SU-DHL-6 (cell line): ENCODE data around the gene ATN1.

Source experiments
- H2AFZ ChIP-seq: fragments of 200-600 bp; sonication (generic); 2 replicates; pipeline ENCODE4 v1.6.1; 2014; ENCODE audit warnings: low read depth, mild to moderate bottlenecking, moderate library complexity, mixed read lengths, antibody characterized with exemption, low read length; ENCODE audit not compliant: severe bottlenecking
- H3F3A ChIP-seq: fragments of 200-600 bp; shearing (Covaris generic); 2 replicates; pipeline ENCODE4 v1.6.0; 2016; ENCODE audit warnings: antibody characterized with exemption, mild to moderate bottlenecking; ENCODE audit not compliant: insufficient read depth
- H3K27ac ChIP-seq: fragments of 200-600 bp; sonication (generic); 2 replicates; pipeline ENCODE4 v1.5.1; 2016; ENCODE audit warnings: low read depth, mild to moderate bottlenecking, low read length, moderate library complexity, mixed read lengths
- H3K27me3 ChIP-seq: fragments of 200-600 bp; sonication (generic), shearing (Covaris generic); 2 replicates; pipeline ENCODE4 v1.6.0; 2014; ENCODE audit warnings: mild to moderate bottlenecking, low read length
- H3K36me3 ChIP-seq: fragments of 200-600 bp; sonication (generic); 2 replicates; pipeline ENCODE4 v1.6.1; 2014; ENCODE audit warnings: mild to moderate bottlenecking, low read length, mixed read lengths
- H3K4me2 ChIP-seq: fragments of 300-600, 200-600 bp; shearing (Covaris generic), sonication (generic); 2 replicates; pipeline ENCODE4 v1.6.0; 2014; ENCODE audit warnings: low read length, low read depth, mild to moderate bottlenecking; ENCODE audit not compliant: poor library complexity, severe bottlenecking
- H3K4me3 ChIP-seq: fragments of 200-600 bp; sonication (generic); 2 replicates; pipeline ENCODE4 v1.5.1; 2014; ENCODE audit warnings: antibody characterized with exemption, low read length, mild to moderate bottlenecking, mixed read lengths; ENCODE audit not compliant: insufficient read depth, poor library complexity, severe bottlenecking
- H3K79me2 ChIP-seq: fragments of 200-600 bp; sonication (generic); 2 replicates; pipeline ENCODE4 v1.6.1; 2014; ENCODE audit warnings: mild to moderate bottlenecking, low read length, moderate library complexity; ENCODE audit not compliant: insufficient read depth
- H3K9ac ChIP-seq: fragments of 200-600 bp; sonication (generic); 2 replicates; pipeline ENCODE4 v1.7.0; 2014; ENCODE audit warnings: mild to moderate bottlenecking, low read length
- H3K9me2 ChIP-seq: fragments of 200-600 bp; sonication (generic); replicated peaks from 2 replicates; pipeline ENCODE4 v1.6.1; 2014; ENCODE audit warnings: low read length; ENCODE audit not compliant: insufficient read depth
- H3K9me3 ChIP-seq: fragments of 200-600 bp; sonication (generic); 2 replicates; pipeline ENCODE4 v1.6.1; 2014; ENCODE audit warnings: low read length, mixed read lengths; ENCODE audit not compliant: insufficient read depth
- H4K20me1 ChIP-seq: fragments of 200-600 bp; sonication (generic); 2 replicates; pipeline ENCODE4 v1.6.1; 2014; ENCODE audit warnings: low read depth, mild to moderate bottlenecking, antibody characterized with exemption, low read length, moderate library complexity, mixed read lengths
- CTCF ChIP-seq: fragments of 200-600 bp; sonication (generic); IDR thresholded peaks from one replicate; pipeline ENCODE4 v1.5.1; 2017; ENCODE audit warnings: antibody characterized with exemption, mild to moderate bottlenecking, low read length, moderate library complexity; ENCODE audit not compliant: insufficient read depth, poor library complexity, severe bottlenecking
- EZH2phosphoT487 ChIP-seq: fragments of 200-600 bp; sonication (generic), shearing (Covaris generic); conservative IDR thresholded peaks from 2 replicates; pipeline ENCODE4 v1.6.1; 2018; ENCODE audit warnings: mild to moderate bottlenecking, antibody characterized with exemption, low read length, moderate library complexity, mixed read lengths

Gene ATN1

DNA sequence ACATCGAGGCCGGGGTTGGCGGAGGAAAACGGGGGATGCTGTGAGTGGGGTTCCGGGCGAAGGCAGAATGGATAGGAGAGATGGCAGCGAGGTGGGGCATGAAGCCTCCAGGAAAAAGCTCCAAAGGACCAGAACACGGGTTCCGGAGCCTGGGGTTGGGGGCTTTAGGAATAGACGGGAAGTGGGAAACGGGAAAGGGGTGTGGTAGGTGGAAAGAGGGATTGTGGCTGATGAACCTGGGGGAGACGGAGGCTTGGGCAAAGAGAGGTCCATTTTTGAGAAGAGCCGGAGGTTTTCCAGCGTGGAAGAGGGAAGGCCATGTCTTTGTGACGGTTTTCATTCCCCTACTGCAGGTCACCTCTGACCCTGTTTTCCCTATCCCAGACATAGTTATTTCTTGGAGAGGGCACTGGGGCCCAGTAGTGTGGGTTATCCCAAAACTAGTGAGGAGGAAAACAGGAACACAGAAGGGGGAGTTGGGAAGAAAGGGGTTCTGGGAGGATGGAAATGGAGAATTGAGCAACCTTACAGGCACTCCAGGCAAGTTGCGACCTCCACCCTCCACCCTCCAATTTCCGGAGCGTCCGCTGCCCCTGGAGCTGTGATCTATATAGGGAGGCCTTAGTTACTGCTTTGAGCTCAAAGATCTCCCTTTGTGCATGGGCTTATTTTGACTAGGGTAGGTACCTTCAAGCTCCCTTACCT lies 1.1 kb downstream of the ATN1 start:
- no peaks in the 10 kb centered on the region for H4K20me1 ChIP-seq
- no peak overlapping the region for H3K27ac ChIP-seq
- no peak overlapping the region for H3K4me2 ChIP-seq
- no peak overlapping the region for H3K4me3 ChIP-seq
- H3K36me3 ChIP-seq, result no peaks in the 10 kb centered on the region
- 0 out of 2 replicates have a peak, but pooled peaks cover 5% of the 10 kb centered on the region for H3K27me3 ChIP-seq
- H3K9me3 ChIP-seq, result no peaks in the 10 kb centered on the region
- H3K79me2 ChIP-seq, result no peaks in the 10 kb centered on the region
- TF ChIP-seq EZH2phosphoT487, result no peak
- TF ChIP-seq CTCF, result no peak
- H3F3A ChIP-seq, result peaks cover 5% of the 10 kb centered on the region; the same call in 1 of the 2 replicates
- no peak overlapping the region for H2AFZ ChIP-seq
- no peak overlapping the region for H3K9ac ChIP-seq
- no peaks in the 10 kb centered on the region for H3K9me2 ChIP-seq

DNA sequence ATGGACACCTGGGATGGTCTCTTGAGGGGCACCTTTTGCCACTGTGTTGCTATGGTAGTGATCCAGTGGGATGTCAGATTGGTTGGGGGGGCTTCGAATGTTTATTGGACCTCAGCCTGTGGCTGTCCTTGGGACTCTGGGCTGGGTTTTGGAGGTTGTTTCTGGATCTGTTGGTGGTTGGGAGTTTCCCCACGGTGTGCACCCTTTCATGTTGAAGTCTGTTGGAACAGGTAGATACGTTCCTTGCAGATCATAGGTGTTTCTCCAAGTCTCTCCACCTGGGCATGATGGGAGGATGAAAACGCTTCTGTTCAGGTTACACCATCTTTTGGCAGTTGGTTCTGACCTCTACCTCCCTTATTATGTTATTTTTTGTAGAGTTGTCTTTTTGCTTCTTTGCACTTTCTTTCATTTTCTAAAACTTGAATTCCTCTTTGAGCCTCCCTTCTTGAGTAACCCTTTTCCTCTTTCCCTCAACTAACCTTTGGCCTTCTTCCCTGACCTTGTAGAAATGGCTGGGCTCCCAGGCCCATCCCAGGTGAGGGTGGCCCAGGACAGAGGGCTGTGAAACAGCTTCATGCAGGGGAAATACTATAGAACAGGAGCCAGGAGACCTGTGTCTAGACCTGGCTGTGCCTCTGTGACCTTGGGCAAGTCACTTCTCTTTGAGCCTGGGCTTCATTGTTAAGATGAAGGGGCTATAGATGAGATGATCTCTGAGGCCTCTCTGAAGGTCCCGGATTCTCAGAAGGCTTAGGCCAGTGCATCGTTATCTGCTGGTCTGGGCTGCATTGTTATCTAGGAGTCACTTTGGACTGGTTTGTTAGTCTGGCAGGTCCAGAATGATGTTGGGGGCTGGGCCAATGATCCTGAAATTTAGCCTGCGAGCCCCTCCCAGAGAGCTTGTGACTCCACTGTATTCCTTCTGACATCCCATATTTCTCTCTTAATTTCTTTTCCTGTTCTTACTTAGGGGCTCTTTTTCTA lies 2.0 kb downstream of the ATN1 start:
- H3K4me2 ChIP-seq, result no peak overlapping the region
- no peaks in the 10 kb centered on the region for H3K9me2 ChIP-seq
- H4K20me1 ChIP-seq, result no peaks in the 10 kb centered on the region
- H3K9me3 ChIP-seq, result no peaks in the 10 kb centered on the region
- H3K27ac ChIP-seq, result no peak overlapping the region
- TF ChIP-seq EZH2phosphoT487, result no peak
- no peak for TF ChIP-seq CTCF
- no peak overlapping the region for H3K4me3 ChIP-seq
- no peaks in the 10 kb centered on the region for H3K79me2 ChIP-seq
- H3F3A ChIP-seq, result peaks cover 5% of the 10 kb centered on the region; the same call in 1 of the 2 replicates
- no peak overlapping the region for H3K9ac ChIP-seq
- no peak overlapping the region for H2AFZ ChIP-seq
- no peaks in the 10 kb centered on the region for H3K36me3 ChIP-seq
- 0 out of 2 replicates have a peak, but pooled peaks cover 5% of the 10 kb centered on the region for H3K27me3 ChIP-seq

GRCh38 chr12:6932766-6933165 lies 5.0 kb downstream of the ATN1 start:
- Histone ChIP-seq H2AFZ (no peak overlapping the region), H3K27ac (no peak overlapping the region), H3K4me2 (no peak overlapping the region), H3F3A (peaks cover 8% of the 10 kb centered on the region; the same call in 1 of the 2 replicates), H3K9me3 (no peaks in the 10 kb centered on the region), H3K79me2 (no peaks in the 10 kb centered on the region), H3K27me3 (no peaks in the 10 kb centered on the region), H4K20me1 (no peaks in the 10 kb centered on the region), H3K36me3 (no peaks in the 10 kb centered on the region), H3K9ac (no peak overlapping the region), H3K4me3 (no peak overlapping the region), H3K9me2 (no peaks in the 10 kb centered on the region)
- TF ChIP-seq EZH2phosphoT487 (no peak), CTCF (no peak)
